ENCODE measurements around the gene SLC35F6. TPM values are rescaled to one million over a fixed set of nuclear protein-coding genes. Genes with fewer than 3 reads are reported as not detected.

The SLC35F6 gene
- total RNA-seq, 1 donor from 2014 or later: 40.8 TPM

DNA sequence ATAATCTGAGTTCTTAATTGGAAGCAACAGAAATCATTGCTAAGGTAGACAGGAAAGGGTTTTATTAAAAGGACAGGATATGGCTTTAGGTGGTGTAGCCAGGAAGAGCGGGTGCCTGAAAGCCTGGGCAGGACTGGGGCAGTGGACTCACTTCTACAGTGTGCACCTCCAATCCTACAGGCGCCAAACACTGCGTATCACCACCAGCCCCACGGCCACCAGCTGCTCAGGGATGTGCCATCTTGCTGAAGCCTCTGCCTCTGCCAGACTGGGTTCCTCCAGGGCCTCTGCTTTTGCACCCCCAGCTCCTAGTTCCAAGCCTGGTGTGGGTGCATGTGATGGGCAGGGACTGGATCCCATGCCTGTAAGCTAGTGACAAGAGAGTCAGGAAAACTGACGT, 54.2 kb downstream of the SLC35F6 start:
- H3K4me1 ChIP-seq: no peaks in the 10 kb centered on the region
- no peak for DNase-seq (ENCODE audit: extremely low spot score in 2 of 2)
- intact Hi-C loops (cut with DNase I): no loop called here
- H3K27ac ChIP-seq: no peak overlapping the region
- no peaks in the 10 kb centered on the region for H3K27me3 ChIP-seq
- H3K9me3 ChIP-seq: no peaks in the 10 kb centered on the region
- TF ChIP-seq CTCF (IDR thresholded peaks at IDR 0.05): no peak
- TF ChIP-seq POLR2A (IDR thresholded peaks at IDR 0.05): no peak
- no peak for TF ChIP-seq POLR2AphosphoS5 (IDR thresholded peaks at IDR 0.05; ENCODE audit: insufficient read depth in 1 of 2, low read depth in 1 of 2)
- no peaks in the 10 kb centered on the region for H3K36me3 ChIP-seq
- H3K4me3 ChIP-seq: no peak overlapping the region

GRCh38 chr2:26818972-26819371, 54.9 kb downstream of the SLC35F6 start:
- DNase-seq (ENCODE audit: extremely low spot score in 2 of 2): no peak
- intact Hi-C loops (cut with DNase I): no loop called here
- no peak overlapping the region for H3K4me3 ChIP-seq
- TF ChIP-seq CTCF (IDR thresholded peaks at IDR 0.05): no peak
- no peak for TF ChIP-seq POLR2AphosphoS5 (IDR thresholded peaks at IDR 0.05; ENCODE audit: insufficient read depth in 1 of 2, low read depth in 1 of 2)
- TF ChIP-seq POLR2A (IDR thresholded peaks at IDR 0.05): no peak
- H3K36me3 ChIP-seq: no peaks in the 10 kb centered on the region
- H3K4me1 ChIP-seq: no peaks in the 10 kb centered on the region
- no peaks in the 10 kb centered on the region for H3K27me3 ChIP-seq
- H3K9me3 ChIP-seq: no peaks in the 10 kb centered on the region
- H3K27ac ChIP-seq: no peak overlapping the region

DNA sequence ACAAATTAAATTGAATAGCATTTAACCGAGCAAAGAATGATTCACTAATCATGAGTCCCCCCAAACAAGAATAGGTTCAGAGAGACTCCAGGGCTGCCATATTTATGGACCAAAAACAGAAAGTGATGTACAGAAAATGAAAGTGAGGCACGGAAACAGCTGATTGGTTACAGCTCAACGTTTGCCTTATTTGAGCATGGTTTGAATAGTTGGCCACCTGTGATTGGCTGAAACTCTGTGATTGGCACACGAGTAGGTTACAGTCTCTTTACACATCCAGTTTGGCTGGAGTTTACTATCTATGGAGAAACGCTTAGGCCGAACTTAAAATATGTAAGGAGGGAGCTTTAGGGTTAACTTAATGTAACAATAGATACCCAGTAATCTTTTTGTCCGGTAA, 56.8 kb downstream of the SLC35F6 start:
- DNase-seq (ENCODE audit: extremely low spot score in 2 of 2): no peak
- Histone ChIP-seq H3K4me1 (no peaks in the 10 kb centered on the region), H3K36me3 (no peaks in the 10 kb centered on the region), H3K4me3 (no peak overlapping the region), H3K27ac (no peak overlapping the region), H3K9me3 (no peaks in the 10 kb centered on the region), H3K27me3 (no peaks in the 10 kb centered on the region)
- no peak for TF ChIP-seq POLR2AphosphoS5 (IDR thresholded peaks at IDR 0.05; ENCODE audit: insufficient read depth in 1 of 2, low read depth in 1 of 2)
- no peak for TF ChIP-seq POLR2A (IDR thresholded peaks at IDR 0.05)
- TF ChIP-seq CTCF (IDR thresholded peaks at IDR 0.05): no peak
- intact Hi-C loops (cut with DNase I): no loop called here

DNA sequence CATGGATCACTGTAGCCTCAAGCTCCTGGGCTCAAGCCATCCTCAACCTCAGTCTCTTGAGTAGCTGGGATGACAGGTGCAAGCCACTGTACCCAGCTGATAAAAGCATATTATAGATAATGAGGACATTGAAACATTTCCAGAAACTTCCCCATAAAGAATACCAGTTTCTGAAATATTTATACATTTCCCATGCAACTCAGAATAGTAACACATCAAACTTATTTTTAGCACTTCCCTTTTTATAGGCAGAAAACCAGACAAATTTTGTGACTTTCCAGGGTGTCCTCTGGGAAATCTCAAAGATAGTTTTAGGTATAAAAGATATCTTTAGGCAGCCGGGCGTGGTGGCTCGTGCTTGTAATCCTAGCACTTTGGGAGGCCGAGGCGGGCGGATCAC, 58.8 kb downstream of the SLC35F6 start:
- Histone ChIP-seq H3K4me3 (no peak overlapping the region), H3K4me1 (no peaks in the 10 kb centered on the region), H3K36me3 (no peaks in the 10 kb centered on the region), H3K9me3 (no peaks in the 10 kb centered on the region), H3K27ac (no peak overlapping the region), H3K27me3 (no peaks in the 10 kb centered on the region)
- DNase-seq (ENCODE audit: extremely low spot score in 2 of 2): no peak
- intact Hi-C loops (cut with DNase I): no loop called here
- TF ChIP-seq CTCF (IDR thresholded peaks at IDR 0.05) (no peak), POLR2A (IDR thresholded peaks at IDR 0.05) (no peak)

Other genes starting within 250 kb of the SLC35F6 start
- not detected for gene CIB4, start 122.9 kb upstream of the SLC35F6 start, total RNA-seq
- gene KCNK3, start 71.6 kb upstream of the SLC35F6 start, total RNA-seq: 10.6 TPM
- gene CENPA, start 21.8 kb downstream of the SLC35F6 start, total RNA-seq: not detected
- 0.74 TPM for gene DPYSL5, start 83.8 kb downstream of the SLC35F6 start, total RNA-seq
- gene MAPRE3, start 206.4 kb downstream of the SLC35F6 start, total RNA-seq: 20.6 TPM

Data from vagina (tissue), 2 donors.